GM12892 (cell line): ENCODE measurements around the gene CYP27C1.

Source experiments
- DNase-seq: peaks from one replicate; pipeline ENCODE4 v3.0.0; 2011; ENCODE audit not compliant: insufficient read length
- FAIRE-seq: peaks from 2 replicates; lab custom pipeline; 2011; peaks lifted over from hg19 to GRCh38; lab: Jason Lieb, UNC
- POLR2A ChIP-seq: IDR thresholded peaks from 2 replicates; pipeline ENCODE4 v1.6.1; 2011; ENCODE audit warnings: low read depth, low read length, control low read depth
- POLR2AphosphoS5 ChIP-seq: IDR thresholded peaks from 2 replicates; pipeline ENCODE4 v1.6.1; 2011; ENCODE audit warnings: low read depth, low read length, control low read depth
- TAF1 ChIP-seq: IDR thresholded peaks from 2 replicates; pipeline ENCODE4 v1.6.1; 2011; ENCODE audit warnings: low read depth, mild to moderate bottlenecking, control low read depth, low read length, borderline replicate concordance

CYP27C1 gene

GRCh38 chr2:127187081-127187775, 32.9 kb downstream of the CYP27C1 start:
- FAIRE-seq (no peak), DNase-seq (no peak)

GRCh38 chr2:127185705-127186104, 34.4 kb downstream of the CYP27C1 start:
- no peak for DNase-seq
- TF ChIP-seq POLR2AphosphoS5 = no peak
- no peak for TF ChIP-seq POLR2A
- no peak for TF ChIP-seq TAF1
- FAIRE-seq = no peak

More at GRCh38 chr2:127187081-127187775, 32.9 kb downstream of the CYP27C1 start:
- TF ChIP-seq POLR2A = no peak
- no peak for TF ChIP-seq POLR2AphosphoS5
- no peak for TF ChIP-seq TAF1

- no peak for TF ChIP-seq POLR2A
- TF ChIP-seq POLR2AphosphoS5 = no peak
- TF ChIP-seq TAF1 = no peak
- FAIRE-seq = no peak
- no peak for DNase-seq
Observed at GRCh38 chr2:127185093-127185492, 35.0 kb downstream of the CYP27C1 start.

GRCh38 chr2:127183771-127184170, 36.3 kb downstream of the CYP27C1 start:
- TF ChIP-seq TAF1 (no peak), POLR2A (no peak), POLR2AphosphoS5 (no peak)
- DNase-seq (no peak), FAIRE-seq (no peak)

GRCh38 chr2:127182626-127183458, 37.3 kb downstream of the CYP27C1 start:
- no peak for DNase-seq
- TF ChIP-seq POLR2AphosphoS5 (no peak), POLR2A (no peak), TAF1 (no peak)
- no peak for FAIRE-seq

GRCh38 chr2:127181851-127182250, 38.2 kb downstream of the CYP27C1 start:
- FAIRE-seq (no peak), DNase-seq (no peak)
- TF ChIP-seq POLR2AphosphoS5 (no peak), TAF1 (no peak), POLR2A (no peak)

- FAIRE-seq (no peak), DNase-seq (no peak)
- no peak for TF ChIP-seq POLR2A
- TF ChIP-seq POLR2AphosphoS5 = no peak
- no peak for TF ChIP-seq TAF1
Observed at GRCh38 chr2:127179766-127180165, 40.3 kb downstream of the CYP27C1 start.

- TF ChIP-seq TAF1 (no peak), POLR2AphosphoS5 (no peak), POLR2A (no peak)
- DNase-seq (no peak), FAIRE-seq (no peak)
Observed at GRCh38 chr2:127177617-127178263, 42.4 kb downstream of the CYP27C1 start.

GRCh38 chr2:127176371-127177311, 43.5 kb downstream of the CYP27C1 start:
- TF ChIP-seq POLR2A = no peak
- no peak for TF ChIP-seq TAF1
- no peak for TF ChIP-seq POLR2AphosphoS5
- DNase-seq (no peak), FAIRE-seq (no peak)

GRCh38 chr2:127175751-127176354, 44.2 kb downstream of the CYP27C1 start:
- FAIRE-seq (no peak), DNase-seq (no peak)
- no peak for TF ChIP-seq POLR2A
- no peak for TF ChIP-seq TAF1
- no peak for TF ChIP-seq POLR2AphosphoS5
